ENCODE data around the gene TRIM17.

Gene TRIM17

DNA sequence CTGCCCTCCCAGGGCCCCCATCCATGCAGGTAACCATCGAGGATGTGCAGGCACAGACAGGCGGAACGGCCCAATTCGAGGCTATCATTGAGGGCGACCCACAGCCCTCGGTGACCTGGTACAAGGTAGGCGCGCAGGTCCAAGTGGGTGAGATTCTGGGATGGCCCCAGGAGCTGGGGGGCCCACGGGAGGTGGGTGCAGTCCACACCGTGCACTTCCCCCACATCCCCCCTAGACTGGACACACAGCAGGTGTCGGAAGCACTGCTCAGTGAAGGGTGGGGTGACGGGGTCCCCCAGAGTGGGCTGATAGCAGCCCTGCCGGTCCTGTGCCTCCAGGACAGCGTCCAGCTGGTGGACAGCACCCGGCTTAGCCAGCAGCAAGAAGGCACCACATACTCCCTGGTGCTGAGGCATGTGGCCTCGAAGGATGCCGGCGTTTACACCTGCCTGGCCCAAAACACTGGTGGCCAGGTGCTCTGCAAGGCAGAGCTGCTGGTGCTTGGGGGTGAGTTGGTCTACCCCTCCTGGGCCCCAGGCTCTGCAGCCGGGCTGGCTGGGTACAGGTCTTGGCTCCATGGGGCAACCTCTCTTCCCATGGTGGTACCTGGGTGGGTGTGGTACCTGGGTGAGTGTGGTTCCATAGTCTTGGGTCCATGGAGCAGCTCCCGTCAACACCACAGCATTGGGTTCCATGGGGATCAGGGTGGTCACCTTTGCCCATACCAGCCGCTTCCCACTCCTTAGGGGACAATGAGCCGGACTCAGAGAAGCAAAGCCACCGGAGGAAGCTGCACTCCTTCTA lies 50.4 kb downstream of the TRIM17 start:
- no peak for DNase-seq

DNA sequence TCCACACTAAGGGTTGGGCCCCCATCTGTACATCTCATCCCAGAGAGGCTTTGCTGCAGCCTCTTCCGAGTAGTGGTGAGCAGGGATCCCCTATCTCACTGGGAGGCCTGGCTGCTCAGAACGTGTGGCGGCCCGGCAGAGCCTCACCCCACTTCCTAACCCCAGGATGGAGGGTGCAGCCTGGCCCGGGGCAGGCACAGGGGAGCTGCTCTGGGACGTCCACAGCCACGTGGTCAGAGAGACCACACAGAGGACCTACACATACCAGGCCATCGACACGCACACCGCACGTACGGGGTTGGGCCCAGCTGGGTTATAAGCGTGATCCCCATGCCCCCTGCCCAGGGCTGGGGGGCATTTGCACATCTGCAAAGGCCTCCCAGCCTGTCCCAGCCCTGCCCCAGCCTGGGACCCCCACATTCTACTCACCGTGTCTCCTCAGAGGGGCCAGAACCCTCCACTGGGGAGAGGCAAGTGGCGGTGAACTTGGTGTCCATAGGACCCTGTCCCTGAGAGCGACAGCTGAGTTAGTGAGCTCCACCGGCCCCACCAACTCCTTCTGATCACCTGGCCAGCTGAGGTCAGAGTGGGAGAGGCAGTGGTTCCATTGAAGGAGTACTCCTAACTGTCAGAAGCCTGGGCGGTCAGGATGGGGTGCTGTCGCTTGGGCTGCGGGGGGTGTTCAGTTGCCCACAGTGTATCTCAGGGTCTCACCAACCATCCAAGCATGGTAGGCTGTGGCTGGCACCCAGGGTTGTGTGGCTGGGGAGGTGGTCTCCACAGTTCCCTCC lies 51.2 kb downstream of the TRIM17 start:
- no peak for DNase-seq

DNA sequence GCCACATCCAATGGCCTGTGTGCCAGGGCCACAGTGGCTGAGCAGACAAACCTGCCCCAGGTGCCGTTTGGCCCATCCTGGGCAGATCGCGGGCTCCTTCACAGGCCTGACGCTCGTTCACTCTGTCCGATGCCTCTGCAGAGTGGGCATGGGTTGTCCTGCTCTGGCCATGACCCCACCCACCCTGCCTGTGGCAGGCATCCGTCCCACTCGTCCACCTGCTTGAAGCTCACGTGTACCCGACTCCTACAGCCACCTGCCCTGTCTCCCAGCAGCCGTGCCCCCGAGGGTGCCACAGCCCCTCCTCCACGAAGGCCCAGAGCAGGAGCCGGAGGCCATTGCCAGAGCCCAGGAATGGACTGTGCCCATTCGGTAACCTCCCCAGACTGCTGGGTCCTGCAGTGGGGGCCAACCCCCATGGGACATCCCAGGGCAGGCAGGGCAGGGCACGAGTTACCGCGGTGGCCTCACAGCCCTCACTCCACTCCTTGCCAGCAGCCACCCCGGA lies 51.9 kb downstream of the TRIM17 start:
- no peak for DNase-seq

DNA sequence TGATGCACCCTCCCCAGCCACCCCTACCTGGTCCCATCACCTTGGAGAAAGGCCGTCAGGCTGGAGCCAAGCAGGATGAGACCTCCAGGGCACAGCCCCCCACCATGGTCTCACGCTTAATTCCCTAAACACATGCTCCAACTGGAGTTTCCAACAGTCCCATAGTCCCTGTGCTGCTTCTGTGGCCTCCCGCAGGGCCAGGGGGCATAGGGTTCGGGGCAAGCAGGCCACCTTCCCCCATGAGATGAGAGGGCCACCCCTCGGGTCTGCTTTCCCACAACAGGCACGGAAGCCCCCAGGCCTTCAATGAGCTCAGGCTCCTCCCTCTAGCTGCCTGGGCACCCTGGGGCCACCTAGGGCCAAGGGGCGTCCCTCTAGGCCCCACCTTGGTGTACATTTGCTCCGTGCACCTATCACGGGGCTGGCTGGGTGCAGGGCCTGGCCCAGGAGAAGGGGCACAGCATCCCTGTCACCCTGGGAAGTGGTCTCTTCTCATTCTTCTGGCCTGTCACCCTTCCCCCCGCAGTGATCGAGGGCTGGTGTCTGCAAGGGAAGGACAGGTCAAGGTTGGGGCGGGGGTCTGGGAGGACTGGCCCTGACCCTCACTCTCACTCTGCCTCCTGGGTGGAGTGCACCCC lies 52.5 kb downstream of the TRIM17 start:
- no peak for DNase-seq

DNA sequence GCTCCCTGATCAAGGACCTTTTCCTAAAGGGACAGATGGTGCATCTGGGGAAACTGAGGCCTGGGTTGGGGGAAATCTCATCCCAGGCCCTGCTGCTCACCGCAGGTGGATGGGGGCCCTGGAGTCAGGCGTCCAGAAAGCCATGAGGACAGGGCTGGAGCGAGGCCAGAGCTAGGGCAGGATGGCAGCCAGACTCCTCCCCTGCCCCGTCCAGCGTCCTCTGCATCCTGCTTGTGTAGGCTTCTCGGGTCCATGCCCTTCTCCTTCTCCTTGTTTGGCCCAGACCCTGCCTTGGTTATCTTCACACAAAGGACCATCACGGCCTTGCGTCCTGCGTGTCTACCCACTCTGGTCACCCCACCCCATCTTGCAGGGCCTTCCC lies 53.0 kb downstream of the TRIM17 start:
- DNase-seq: no peak

DNA sequence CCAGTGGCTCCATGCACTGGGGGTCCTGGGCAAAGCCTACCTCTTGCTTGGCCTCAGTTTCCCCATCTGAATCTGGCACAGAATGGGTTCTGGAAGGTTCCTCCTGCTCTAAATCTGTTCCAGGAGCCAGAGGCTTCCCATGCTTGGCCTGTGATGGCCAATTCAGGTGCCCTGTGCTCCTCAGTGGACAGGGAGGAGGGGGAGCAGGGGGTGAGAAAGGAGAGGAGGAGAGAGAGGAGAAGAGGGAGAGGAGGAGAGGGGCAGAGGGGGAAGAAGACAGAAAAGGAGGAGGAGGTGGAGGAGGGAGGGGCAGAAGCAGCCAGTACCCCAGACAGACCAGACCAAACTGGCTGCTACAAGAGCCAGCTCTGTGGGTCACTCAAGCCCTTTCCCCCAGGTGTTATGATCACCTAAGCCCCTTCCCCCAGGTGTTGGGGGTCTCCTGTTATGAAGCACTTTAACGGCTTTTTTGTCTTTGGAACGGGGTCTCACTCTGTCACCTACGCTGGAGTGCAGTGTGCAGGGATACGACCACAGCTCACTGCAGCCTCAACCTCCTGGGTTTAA lies 53.7 kb downstream of the TRIM17 start:
- no peak for DNase-seq

DNA sequence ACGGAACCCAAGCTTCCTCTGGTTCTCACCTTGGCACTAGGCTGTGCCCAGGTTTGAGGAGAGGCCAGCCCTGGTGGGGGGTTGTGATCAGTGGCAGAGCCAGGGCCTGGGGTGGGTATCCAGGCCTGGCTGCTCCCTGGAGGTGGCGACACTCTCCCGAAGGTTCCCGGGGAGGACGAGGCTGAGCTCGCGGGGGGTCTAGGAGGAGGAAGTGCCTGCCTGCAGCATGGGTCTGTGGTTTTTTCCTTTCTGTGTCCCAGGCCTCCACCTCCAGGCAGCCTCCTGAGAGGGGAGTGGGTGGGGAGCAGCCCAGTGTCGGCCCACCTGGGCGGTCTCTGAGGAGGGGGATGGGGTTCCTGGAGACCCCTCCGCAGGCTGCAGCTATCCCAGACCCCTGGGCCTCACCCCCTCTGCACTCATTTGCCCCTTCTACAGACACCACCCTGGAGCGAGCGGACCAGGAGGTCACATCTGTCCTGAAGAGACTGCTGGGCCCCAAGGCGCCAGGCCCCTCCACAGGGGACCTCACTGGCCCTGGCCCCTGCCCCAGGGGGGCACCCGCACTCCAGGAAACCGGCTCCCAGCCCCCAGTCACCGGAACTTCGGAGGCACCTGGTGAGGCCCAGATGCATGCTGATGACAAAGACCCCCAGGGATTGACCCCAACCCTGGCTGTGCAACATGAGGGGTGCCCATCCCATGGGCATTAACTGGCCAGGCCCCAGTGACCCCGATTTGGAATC lies 54.3 kb downstream of the TRIM17 start:
- DNase-seq: no peak

DNA sequence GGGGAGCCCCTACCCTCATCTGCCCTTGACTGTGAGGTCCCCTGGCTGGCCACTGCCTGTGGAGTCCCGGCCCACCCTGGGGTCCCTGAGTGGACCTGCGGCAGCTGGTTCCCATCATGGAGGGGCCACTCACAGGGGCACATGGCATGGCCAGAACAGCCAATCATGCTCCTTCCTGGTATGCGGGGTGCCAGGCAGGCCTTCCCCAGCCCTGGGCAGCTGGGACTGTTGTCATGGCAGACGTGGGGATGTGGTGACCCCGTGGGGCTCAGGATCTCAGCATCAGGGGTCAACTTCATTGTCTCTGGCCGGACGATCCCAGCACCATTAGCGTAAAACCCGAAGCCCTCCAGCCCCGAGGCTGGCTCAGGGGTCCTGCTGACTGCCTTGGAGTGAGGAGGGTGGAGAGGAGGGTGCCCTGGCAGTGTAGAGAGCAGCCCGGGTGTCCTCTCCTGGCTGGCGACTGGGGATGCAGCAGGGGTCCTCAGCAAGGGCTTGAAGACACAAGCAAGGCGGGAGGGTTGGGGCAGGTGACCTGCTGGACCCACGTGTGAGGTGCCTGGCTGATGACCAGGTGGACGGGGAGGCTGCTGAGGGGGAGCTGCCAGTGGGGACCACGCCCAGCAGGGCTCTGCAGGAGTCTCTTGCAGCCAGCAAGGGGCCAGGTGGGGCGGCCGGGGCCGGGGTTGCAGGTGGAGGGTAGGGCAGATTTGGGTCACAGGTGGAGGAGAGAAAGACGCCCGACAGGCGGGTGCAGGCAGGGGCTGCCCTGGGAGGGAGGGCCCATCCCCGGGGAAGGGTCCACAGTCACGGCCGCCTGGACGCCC lies 55.1 kb downstream of the TRIM17 start:
- DNase-seq: no peak

DNA sequence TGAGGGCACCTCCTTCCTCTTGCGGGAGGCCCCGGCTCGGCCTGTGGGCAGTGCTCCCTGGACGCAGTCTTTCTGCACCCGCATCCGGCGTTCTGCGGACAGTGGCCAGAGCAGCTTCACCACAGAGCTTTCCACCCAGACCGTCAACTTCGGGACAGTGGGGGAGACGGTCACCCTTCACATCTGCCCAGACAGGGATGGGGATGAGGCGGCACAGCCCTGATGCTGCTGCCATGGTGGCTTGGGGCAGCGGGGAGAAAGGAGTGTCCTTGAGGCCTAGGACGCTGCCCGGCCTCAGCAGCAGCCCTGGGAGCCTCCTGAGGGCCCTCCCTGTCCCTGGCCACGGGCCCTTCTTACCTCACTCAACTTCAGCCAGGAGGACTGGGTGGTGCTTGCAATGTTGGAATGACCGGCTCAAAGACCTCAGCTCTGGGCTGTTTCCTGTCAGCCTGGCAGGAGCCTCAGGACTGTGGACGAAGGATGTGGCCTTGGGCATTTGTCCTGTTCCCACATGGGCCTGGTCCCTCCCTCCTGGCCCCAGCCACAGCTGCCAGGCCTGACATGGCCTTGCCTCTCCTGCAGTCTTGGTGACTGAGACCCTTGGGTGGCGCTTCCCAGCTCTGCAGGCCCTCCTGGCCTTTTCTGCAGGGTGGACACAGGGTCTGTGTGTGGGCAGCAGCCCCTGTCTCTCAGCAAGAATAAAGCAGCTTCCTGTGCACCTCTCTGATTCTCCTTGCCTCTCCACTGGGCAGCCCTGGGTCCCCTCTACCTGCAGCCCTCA lies 55.9 kb downstream of the TRIM17 start:
- no peak for DNase-seq

DNA sequence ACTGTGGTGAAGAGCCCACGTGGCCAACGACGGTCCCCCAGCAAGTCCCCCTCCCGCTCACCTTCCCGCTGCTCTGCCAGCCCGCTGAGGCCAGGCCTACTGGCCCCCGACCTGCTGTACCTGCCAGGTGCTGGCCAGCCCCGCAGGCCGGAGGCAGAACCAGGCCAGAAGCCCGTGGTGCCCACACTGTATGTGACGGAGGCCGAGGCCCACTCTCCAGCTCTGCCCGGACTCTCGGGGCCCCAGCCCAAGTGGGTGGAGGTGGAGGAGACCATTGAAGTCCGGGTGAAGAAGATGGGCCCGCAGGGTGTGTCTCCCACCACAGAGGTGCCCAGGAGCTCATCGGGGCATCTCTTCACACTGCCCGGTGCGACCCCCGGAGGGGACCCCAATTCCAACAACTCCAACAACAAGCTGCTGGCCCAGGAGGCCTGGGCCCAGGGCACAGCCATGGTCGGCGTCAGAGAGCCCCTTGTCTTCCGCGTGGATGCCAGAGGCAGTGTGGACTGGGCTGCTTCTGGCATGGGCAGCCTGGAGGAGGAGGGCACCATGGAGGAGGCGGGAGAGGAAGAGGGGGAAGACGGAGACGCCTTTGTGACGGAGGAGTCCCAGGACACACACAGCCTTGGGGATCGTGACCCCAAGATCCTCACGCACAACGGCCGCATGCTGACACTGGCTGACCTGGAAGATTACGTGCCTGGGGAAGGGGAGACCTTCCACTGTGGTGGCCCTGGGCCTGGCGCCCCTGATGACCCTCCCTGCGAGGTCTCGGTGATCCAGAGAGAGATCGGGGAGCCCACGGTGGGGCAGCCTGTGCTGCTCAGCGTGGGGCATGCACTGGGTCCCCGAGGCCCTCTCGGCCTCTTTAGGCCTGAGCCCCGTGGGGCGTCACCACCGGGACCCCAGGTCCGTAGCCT lies 56.8 kb downstream of the TRIM17 start:
- no peak for DNase-seq

DNA sequence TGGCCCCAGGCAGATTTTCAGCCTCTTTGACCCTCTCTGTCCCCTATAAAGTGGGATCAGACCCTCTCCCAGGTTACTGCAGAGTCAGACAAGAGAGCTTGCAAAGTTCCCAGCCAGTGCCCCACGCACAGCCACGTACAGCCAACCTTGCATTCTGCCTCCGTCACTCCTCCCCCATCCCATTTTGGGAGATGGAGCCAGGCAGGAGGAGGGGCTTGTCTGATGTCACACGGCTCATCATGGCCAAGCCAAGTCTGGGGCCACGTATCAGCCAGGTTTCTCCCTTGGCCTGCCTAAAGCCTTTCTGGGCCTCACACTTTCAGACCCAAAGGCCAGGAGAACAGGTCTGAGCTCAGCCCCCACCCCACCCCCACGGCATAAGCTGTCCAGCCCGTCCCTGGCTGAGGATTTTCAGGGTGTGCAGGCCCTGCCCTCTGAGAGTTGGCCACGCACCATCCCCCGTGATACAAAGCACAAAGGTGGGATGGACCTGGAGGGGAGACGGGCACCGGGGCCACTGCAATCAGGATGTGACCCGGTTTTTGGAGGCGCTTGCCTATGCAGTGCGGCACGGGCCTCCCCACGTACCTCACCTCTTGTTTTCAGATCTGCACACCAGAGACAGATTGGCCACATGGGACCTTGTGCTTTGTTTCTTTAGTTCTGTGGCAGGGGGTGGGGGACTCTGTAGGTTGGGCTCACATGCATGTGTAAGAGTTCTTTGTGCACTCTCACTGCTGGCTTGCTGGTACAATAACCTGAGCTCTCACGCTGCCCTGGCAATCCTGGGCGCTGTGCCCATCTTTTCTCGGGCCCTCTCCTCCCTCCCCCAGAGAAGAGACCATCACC lies 57.7 kb downstream of the TRIM17 start:
- no peak for DNase-seq

DNA sequence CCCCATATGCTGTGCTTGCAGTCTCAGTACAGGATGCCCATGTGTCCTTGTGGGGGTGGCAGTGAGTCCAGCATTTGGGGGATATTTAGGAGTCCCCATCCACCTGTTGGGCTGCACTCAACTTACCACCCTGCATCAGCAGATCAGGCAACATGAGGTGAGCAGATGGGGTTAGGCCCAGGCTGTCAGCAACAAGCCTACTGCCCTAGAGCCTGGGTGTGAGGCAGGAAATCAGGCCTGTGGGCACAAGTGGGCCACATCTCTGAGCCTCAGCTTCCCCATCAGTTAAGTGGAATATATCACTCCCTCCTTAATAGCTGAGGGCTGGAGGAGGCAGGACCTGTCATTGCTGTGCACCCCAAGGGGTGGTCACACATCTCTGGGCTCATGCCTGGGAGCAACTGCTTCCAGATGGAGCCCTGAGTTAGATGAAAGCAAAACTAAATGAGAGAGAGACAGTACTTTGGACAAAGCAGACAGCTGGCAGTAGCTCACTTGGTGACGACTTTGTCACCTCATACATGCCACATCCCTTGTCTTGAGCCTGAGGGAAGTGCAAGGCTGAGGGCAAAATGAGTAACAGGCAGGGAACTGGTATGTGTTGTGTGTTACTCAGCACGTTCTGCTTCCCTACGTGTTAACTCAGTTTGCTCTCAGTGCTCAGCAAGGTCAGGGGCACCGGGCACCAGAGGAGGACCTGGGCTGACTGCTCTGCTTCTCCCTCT lies 58.5 kb downstream of the TRIM17 start:
- no peak for DNase-seq

All from OCI-M1 (cell line).